GM18873 (cell line): ENCODE results near the gene MYBPC3.

Experiments
- ATAC-seq: cut with Tn5 transposase; IDR thresholded peaks from one replicate; pipeline ENCODE4 v1.9.1; 2021; ENCODE audit warnings: mild to moderate bottlenecking, moderate library complexity, moderate number of reproducible peaks; ENCODE audit not compliant: unreplicated experiment, low FRiP score

MYBPC3 gene

GRCh38 chr11:47359162-47359561, 6.7 kb upstream of the MYBPC3 start:
- no peak for ATAC-seq

- ATAC-seq, result no peak
Measured at GRCh38 chr11:47358731-47359051, 6.2 kb upstream of the MYBPC3 start.

- no peak for ATAC-seq
Measured at GRCh38 chr11:47357985-47358730, 5.7 kb upstream of the MYBPC3 start.

- ATAC-seq, result no peak
Measured at GRCh38 chr11:47356998-47357329, 4.5 kb upstream of the MYBPC3 start.

GRCh38 chr11:47356129-47356997, 3.9 kb upstream of the MYBPC3 start:
- no peak for ATAC-seq

- ATAC-seq, result no peak
Measured at GRCh38 chr11:47355283-47356128, 3.0 kb upstream of the MYBPC3 start.

- ATAC-seq, result no peak
Measured at GRCh38 chr11:47354913-47355282, 2.4 kb upstream of the MYBPC3 start.

- no peak for ATAC-seq
Measured at GRCh38 chr11:47353978-47354774, 1.7 kb upstream of the MYBPC3 start.

GRCh38 chr11:47351156-47352126, 1.1 kb downstream of the MYBPC3 start:
- no peak for ATAC-seq

- no peak for ATAC-seq
Measured at GRCh38 chr11:47350315-47350714, 2.2 kb downstream of the MYBPC3 start.

GRCh38 chr11:47349521-47350095, 2.9 kb downstream of the MYBPC3 start:
- ATAC-seq, result no peak

- ATAC-seq, result no peak
Measured at GRCh38 chr11:47348859-47349258, 3.6 kb downstream of the MYBPC3 start.

- ATAC-seq, result no peak
Measured at GRCh38 chr11:47348131-47348802, 4.2 kb downstream of the MYBPC3 start.

GRCh38 chr11:47347137-47347536, 5.4 kb downstream of the MYBPC3 start:
- no peak for ATAC-seq

- ATAC-seq, result no peak
Measured at GRCh38 chr11:47345890-47346563, 6.5 kb downstream of the MYBPC3 start.

GRCh38 chr11:47342854-47343253, 9.6 kb downstream of the MYBPC3 start:
- ATAC-seq, result no peak

- ATAC-seq, result no peak
Measured at GRCh38 chr11:47342036-47342803, 10.3 kb downstream of the MYBPC3 start.
